DOHH2 (cell line): ENCODE measurements around the gene GRIN1.

Experiments used
- H3F3A ChIP-seq: fragments of 200-600 bp; sonication (generic), shearing (Covaris generic); 2 replicates; pipeline ENCODE4 v1.6.0; 2016; ENCODE audit warnings: antibody characterized with exemption, mild to moderate bottlenecking; ENCODE audit not compliant: control insufficient read depth, insufficient read depth
- H3K27ac ChIP-seq: fragments of 200-600 bp; sonication (generic); 2 replicates; pipeline ENCODE4 v1.5.1; 2014; ENCODE audit warnings: low read depth, mild to moderate bottlenecking, low read length, moderate library complexity
- H3K27me3 ChIP-seq: fragments of 200-600 bp; sonication (generic); 2 replicates; pipeline ENCODE4 v1.6.1; 2014; ENCODE audit warnings: mild to moderate bottlenecking, low read length, mixed read lengths; ENCODE audit not compliant: control insufficient read depth
- H3K36me3 ChIP-seq: fragments of 200-600 bp; sonication (generic); 2 replicates; pipeline ENCODE4 v1.6.1; 2014; ENCODE audit warnings: mild to moderate bottlenecking, low read length, moderate library complexity, mixed read lengths; ENCODE audit not compliant: control insufficient read depth
- H3K4me1 ChIP-seq: fragments of 200-600 bp; sonication (generic); 2 replicates; pipeline ENCODE4 v1.6.1; 2014; ENCODE audit warnings: mild to moderate bottlenecking, low read length, mixed read lengths; ENCODE audit not compliant: control insufficient read depth
- H3K4me2 ChIP-seq: fragments of 200-600 bp; sonication (generic); 2 replicates; pipeline ENCODE4 v1.6.0; 2014; ENCODE audit warnings: mild to moderate bottlenecking, low read length, moderate library complexity
- H3K4me3 ChIP-seq: fragments of 200-600 bp; sonication (generic); 2 replicates; pipeline ENCODE4 v1.5.1; 2014; ENCODE audit warnings: mild to moderate bottlenecking, low read length, mixed read lengths
- H3K79me2 ChIP-seq: fragments of 200-600 bp; sonication (generic); 2 replicates; pipeline ENCODE4 v1.6.1; 2014; ENCODE audit warnings: mild to moderate bottlenecking, low read length, mixed read lengths; ENCODE audit not compliant: control insufficient read depth
- H3K9me2 ChIP-seq: fragments of 200-600 bp; sonication (generic); replicated peaks from 2 replicates; pipeline ENCODE4 v1.6.1; 2014; ENCODE audit warnings: mild to moderate bottlenecking, low read length, mixed read lengths; ENCODE audit not compliant: control insufficient read depth
- H3K9me3 ChIP-seq: fragments of 200-600 bp; sonication (generic); 2 replicates; pipeline ENCODE4 v1.6.1; 2014; ENCODE audit warnings: antibody characterized with exemption, low read length, mixed read lengths; ENCODE audit not compliant: control insufficient read depth, insufficient read depth
- H4K20me1 ChIP-seq: fragments of 200-600 bp; sonication (generic); 2 replicates; pipeline ENCODE4 v1.6.0; 2014; ENCODE audit warnings: low read depth, mild to moderate bottlenecking, antibody characterized with exemption, low read length, moderate library complexity; ENCODE audit not compliant: control insufficient read depth, insufficient read depth
- CTCF ChIP-seq: fragments of 200-600 bp; sonication (generic); IDR thresholded peaks from one replicate; pipeline ENCODE4 v1.5.1; 2014; ENCODE audit warnings: antibody characterized with exemption, mild to moderate bottlenecking, low read depth, low read length; ENCODE audit not compliant: poor library complexity, severe bottlenecking
- EZH2phosphoT487 ChIP-seq: fragments of 200-600 bp; sonication (generic); IDR thresholded peaks from 2 replicates; pipeline ENCODE4 v1.6.1; 2017; ENCODE audit warnings: borderline replicate concordance, mild to moderate bottlenecking, antibody characterized with exemption, low read length, moderate library complexity, mixed read lengths

Gene GRIN1

GRCh38 chr9:137096785-137097546 is 42.0 kb upstream of the GRIN1 start:
- Histone ChIP-seq H3K27me3 (no peaks in the 10 kb centered on the region), H3F3A (peaks cover 4% of the 10 kb centered on the region; the same call in 1 of the 2 replicates), H3K4me1 (peaks cover 7% of the 10 kb centered on the region), H3K4me2 (no peak overlapping the region), H4K20me1 (no peaks in the 10 kb centered on the region), H3K79me2 (no peaks in the 10 kb centered on the region), H3K27ac (no peak overlapping the region), H3K9me2 (no peaks in the 10 kb centered on the region), H3K36me3 (peaks cover 47% of the 10 kb centered on the region), H3K4me3 (no peak overlapping the region), H3K9me3 (peaks cover 11% of the 10 kb centered on the region; the same call in 1 of the 2 replicates)
- TF ChIP-seq CTCF (no peak), EZH2phosphoT487 (no peak)

- Histone ChIP-seq H3K27ac (no peak overlapping the region), H3K4me3 (no peak overlapping the region), H3K36me3 (peaks cover 51% of the 10 kb centered on the region), H3K4me2 (no peak overlapping the region), H3F3A (peaks cover 10% of the 10 kb centered on the region; the same call in 1 of the 2 replicates), H3K79me2 (no peaks in the 10 kb centered on the region), H3K9me3 (peaks cover 21% of the 10 kb centered on the region), H3K4me1 (peaks cover 7% of the 10 kb centered on the region), H3K27me3 (no peaks in the 10 kb centered on the region), H4K20me1 (no peaks in the 10 kb centered on the region), H3K9me2 (no peaks in the 10 kb centered on the region)
- TF ChIP-seq EZH2phosphoT487 (no peak), CTCF (no peak)
These were observed 41.0 kb upstream of the GRIN1 start for GRCh38 chr9:137097761-137098462.

GRCh38 chr9:137099231-137099630 is 39.7 kb upstream of the GRIN1 start:
- Histone ChIP-seq H3K9me3 (peaks cover 31% of the 10 kb centered on the region), H3F3A (peaks cover 14% of the 10 kb centered on the region; the same call in 1 of the 2 replicates)
- no peak for TF ChIP-seq EZH2phosphoT487
- no peak for TF ChIP-seq CTCF

More at GRCh38 chr9:137099231-137099630, 39.7 kb upstream of the GRIN1 start:
- Histone ChIP-seq H4K20me1 (no peaks in the 10 kb centered on the region), H3K4me3 (no peak overlapping the region), H3K36me3 (peaks cover 62% of the 10 kb centered on the region), H3K4me1 (peaks cover 7% of the 10 kb centered on the region), H3K27me3 (no peaks in the 10 kb centered on the region), H3K79me2 (no peaks in the 10 kb centered on the region), H3K9me2 (no peaks in the 10 kb centered on the region), H3K4me2 (no peak overlapping the region), H3K27ac (no peak overlapping the region)
